ENCODE results near the gene CDH2.

- TF ChIP-seq CTCF (conservative IDR thresholded peaks at IDR 0.05; ENCODE audit: low read depth in 2 of 2) (no peak), EZH2 (IDR thresholded peaks at IDR 0.05; ENCODE audit: low read depth, unreplicated experiment) (no peak), POLR2AphosphoS5 (IDR thresholded peaks at IDR 0.05; ENCODE audit: low read depth) (no peak), REST (IDR thresholded peaks at IDR 0.05; ENCODE audit: unreplicated experiment) (no peak), EZH2phosphoT487 (IDR thresholded peaks at IDR 0.05; ENCODE audit: unreplicated experiment) (no peak), CREB1 (CRISPR knock-in tag; IDR thresholded peaks at IDR 0.05; ENCODE audit: low read depth) (no peak), JUNB (IDR thresholded peaks at IDR 0.05; ENCODE audit: unreplicated experiment) (no peak), ZNF331 (CRISPR knock-in tag; IDR thresholded peaks at IDR 0.05; ENCODE audit: low read depth) (no peak), ZNF114 (CRISPR knock-in tag; IDR thresholded peaks at IDR 0.05) (no peak), ETS1 (IDR thresholded peaks at IDR 0.05) (no peak)
Measured at GRCh38 chr18:28067346-28067745, 109.6 kb downstream of the CDH2 start.
